KG1 (cell line): ENCODE measurements around the gene EBF3.

Source experiments
- DNase-seq: peaks from one replicate; lab custom pipeline; 2025; lab: John Stamatoyannopoulos, UW

The EBF3 gene

DNA sequence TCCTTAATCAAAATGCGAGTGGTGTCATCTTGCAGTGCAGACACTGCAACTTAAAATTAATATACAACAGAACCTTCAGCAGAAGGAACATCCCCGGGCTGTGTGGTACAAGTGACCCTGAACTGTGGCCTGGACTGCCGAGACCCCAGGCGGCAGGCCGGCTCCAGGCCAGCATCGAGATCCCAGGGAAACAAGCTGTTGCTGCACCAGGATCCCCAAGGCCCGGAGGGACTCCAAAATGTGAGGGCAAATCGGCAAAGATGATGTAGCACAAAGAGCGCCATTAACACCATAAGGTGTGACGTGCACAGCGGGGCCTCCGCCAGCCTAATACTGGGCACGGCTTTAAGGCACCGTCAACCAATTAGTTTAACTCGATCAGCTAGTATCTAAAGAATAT is 73.9 kb downstream of the EBF3 start:
- DNase-seq: no peak

GRCh38 chr10:129888784-129889616 is 75.1 kb downstream of the EBF3 start:
- no peak for DNase-seq

GRCh38 chr10:129887986-129888783 is 75.9 kb downstream of the EBF3 start:
- no peak for DNase-seq

- no peak for DNase-seq
Observed at GRCh38 chr10:129887381-129887905, 76.6 kb downstream of the EBF3 start.

DNA sequence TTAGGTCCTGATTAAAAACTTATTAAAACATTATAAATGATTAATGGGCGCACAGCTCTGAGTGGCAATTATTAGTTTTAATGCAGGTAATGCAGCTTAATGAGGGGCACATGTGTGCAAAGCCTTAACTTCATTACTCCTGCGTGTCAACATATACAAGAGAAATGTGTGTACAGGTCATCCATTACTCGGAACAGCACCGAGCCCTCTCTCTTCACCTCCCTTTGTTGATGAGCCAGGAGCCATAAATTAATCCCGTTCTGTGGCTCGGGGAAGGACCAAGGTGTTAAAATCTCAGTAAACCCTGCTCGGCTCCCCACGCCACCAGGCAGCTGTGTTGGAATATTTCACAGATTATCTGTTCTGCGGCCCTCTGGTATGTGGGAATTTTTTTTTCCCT is 77.8 kb downstream of the EBF3 start:
- DNase-seq: no peak

- no peak for DNase-seq
Observed at GRCh38 chr10:129885526-129885925, 78.5 kb downstream of the EBF3 start.

GRCh38 chr10:129884398-129885078 is 79.5 kb downstream of the EBF3 start:
- no peak for DNase-seq

DNA sequence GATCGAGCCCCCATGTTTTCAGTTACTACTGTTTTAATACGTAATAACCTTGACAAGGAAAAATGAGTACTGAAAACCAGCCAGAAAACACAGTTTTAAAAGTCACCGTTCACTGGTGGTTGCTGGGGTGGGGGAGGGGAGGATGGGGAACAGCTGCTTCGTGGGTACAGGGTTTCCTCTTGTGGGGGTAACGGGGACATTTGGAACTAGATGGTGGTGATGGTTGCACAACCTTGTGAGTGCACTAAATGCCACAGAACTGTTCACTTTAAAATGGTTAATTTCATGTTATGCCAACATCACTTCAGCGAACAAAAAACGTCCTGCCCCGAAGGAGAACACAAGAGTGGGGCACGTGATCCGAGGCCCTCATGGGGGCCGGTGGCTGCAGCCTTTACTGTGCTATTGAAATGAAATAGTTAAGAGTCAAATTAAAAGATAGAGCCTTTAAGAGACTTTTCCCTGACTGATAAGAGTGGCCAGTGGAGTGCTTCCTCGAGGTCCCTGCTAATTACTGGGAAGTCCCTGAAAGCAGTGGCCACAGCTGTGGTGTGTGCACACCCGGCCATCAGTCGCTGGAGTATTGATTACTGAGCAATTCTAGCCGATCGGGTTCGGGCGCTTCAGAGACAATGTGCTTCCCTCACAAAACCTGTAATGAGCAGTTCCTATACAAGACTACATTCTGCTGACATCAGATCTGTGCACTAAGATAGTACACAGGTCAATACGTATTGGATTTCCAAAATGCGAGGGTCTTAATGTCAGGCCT is 80.3 kb downstream of the EBF3 start:
- DNase-seq: peak; percentile 6

- DNase-seq: no peak
Observed at GRCh38 chr10:129883029-129883428, 81.0 kb downstream of the EBF3 start.

- DNase-seq: no peak
Observed at GRCh38 chr10:129882291-129883010, 81.6 kb downstream of the EBF3 start.

GRCh38 chr10:129881641-129882040 is 82.4 kb downstream of the EBF3 start:
- DNase-seq: no peak

DNA sequence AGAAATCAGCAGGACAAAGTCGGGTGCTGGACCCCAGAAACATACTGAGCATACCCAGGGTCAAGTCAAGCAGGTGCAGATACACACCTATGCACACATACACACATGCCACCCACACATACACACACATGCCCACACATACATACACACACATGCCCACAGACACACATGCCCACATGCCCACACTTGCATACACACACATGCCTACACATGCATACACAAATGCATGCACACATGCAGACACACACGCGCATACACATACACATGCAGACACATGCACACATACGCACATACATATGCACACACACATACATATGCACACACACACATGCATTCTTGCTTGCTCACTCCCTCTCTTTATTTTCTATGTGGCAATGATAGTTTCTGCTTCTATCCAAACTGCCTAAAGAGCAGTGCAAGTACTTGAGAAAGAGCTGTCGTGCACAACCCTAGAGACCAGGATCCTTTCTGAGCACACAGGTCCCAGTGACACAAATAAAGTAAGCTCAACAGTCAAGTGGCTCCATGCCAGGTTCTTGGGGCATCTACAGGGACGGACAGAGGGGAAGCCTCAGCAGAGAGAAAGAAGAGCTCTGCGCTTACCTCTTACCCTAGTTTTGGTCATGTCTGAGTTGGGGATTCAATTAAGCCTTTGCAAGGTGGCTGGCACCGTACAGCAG is 83.7 kb downstream of the EBF3 start:
- DNase-seq: no peak

DNA sequence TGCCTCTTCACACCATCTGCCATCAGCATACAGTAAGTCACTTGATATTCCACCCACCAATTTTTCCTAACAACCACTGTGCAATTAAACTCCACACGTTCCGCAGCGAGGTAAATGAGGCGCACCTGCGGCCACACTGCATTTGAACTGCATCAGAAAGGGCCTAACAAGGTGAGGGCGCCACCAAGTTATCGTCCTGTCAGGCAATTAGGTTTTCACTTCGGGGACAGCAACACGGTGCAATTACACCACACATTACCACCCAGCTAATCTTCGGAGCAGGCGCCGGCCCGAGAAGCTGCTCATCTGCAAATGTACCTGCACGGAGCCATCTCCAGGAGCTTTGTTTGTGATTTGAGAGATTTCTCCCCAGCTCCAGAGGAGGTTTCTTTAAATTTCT is 84.4 kb downstream of the EBF3 start:
- DNase-seq: no peak

DNA sequence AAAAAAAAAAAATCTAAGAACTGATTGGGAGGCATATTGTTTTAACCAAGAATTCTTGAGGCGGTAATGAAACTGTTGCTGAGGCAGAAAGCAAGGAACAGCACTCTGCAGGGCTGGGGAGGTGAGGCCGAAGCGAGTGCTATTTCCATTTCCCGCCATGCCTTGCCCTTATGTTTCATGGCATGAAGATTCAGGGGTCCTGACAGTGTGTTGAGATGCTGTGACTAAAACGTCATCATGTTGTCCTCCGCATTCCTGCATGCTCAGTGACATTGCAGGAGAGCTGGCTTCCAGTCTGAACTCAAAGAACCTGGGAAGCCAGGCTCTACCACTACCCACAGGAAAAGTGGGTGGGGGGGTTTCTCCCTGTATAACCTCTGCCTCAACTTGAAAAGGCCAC is 85.2 kb downstream of the EBF3 start:
- no peak for DNase-seq

GRCh38 chr10:129877773-129878371 is 86.2 kb downstream of the EBF3 start:
- DNase-seq: no peak

DNA sequence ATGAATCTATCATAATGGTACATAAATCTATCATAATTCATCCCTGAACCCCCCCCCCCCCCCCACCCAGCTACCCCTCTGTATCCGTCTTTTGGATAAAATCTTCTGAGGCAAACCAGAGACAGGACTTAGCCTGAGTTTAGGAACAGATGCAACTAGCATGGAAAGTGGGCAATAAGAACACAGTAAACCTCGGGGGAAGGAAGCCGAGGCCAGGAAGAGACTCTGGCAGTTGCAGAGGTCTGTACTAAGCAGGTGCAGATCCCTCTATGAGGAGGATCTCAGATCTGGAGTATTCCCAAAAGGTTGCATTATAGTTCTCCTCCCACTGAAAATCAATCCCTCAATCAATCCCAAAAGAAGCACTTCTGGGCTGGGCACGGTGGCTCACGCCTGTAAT is 87.2 kb downstream of the EBF3 start:
- DNase-seq: no peak

DNA sequence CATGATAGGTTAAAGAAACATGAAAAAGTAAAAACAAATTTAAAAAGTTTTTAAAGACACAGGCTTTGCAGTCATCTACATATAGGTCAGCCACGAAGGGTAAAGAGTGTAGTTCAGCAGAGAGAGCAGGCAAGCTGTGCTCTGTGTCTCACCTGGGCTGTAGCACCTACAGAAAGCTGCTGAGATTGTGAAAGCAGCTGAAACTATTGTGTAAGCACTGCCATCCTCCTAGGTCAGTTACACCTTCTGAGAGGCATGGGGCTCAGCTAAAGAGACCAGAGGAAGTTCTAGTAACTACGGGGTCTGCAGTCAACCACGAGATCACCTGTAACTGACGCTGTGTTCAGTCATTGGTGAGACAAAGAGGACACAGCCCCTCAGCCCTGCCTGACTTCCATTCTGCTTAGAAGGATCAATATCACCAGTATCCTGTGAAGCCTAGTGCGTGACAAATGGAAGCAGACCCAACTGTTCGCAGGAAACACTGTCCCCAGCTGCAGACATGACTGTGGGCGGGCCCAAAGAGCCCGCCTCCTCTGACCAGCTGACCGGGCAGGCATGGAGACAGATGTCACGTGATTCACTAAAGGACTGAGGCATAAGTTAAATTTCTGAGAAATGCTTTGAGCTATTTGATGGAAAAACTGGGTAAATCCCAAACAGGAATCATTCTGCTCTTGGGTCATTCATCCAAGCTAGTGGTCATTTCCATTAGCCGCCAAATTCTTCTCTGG is 87.9 kb downstream of the EBF3 start:
- DNase-seq: no peak

GRCh38 chr10:129873351-129873750 is 90.7 kb downstream of the EBF3 start:
- DNase-seq: no peak

- DNase-seq: no peak
Observed at GRCh38 chr10:129871966-129872365, 92.1 kb downstream of the EBF3 start.
